Mesodermal cell (in vitro differentiated cells): ENCODE results near the gene GPR137B.
"Not testable (repeated sequence)": the region's sequence is repeated elsewhere in the genome, so short reads cannot be mapped to it uniquely, and the experiment has no call there.

ENCODE experiments used
- H3K27ac ChIP-seq: 2 replicates; pipeline ENCODE4 v1.7.0; 2013; ENCODE audit warnings: mild to moderate bottlenecking, low read depth, low read length, moderate library complexity; ENCODE audit not compliant: severe bottlenecking
- H3K36me3 ChIP-seq: 2 replicates; pipeline ENCODE4 v1.7.1; 2013; ENCODE audit warnings: mild to moderate bottlenecking, low read length, moderate library complexity; ENCODE audit not compliant: control insufficient read depth, insufficient read depth
- H3K4me1 ChIP-seq: one replicate; pipeline ENCODE4 v1.7.1; 2013; ENCODE audit warnings: mild to moderate bottlenecking, low read length; ENCODE audit not compliant: insufficient read depth, control insufficient read depth, poor library complexity, severe bottlenecking
- H3K4me3 ChIP-seq: 2 replicates; pipeline ENCODE4 v1.7.0; 2013; ENCODE audit warnings: low read length, control low read depth, mild to moderate bottlenecking; ENCODE audit not compliant: insufficient read depth, poor library complexity, severe bottlenecking; ENCODE audit errors: extremely low read depth
- H3K9me3 ChIP-seq: 2 replicates; pipeline ENCODE4 v1.7.1; 2013; ENCODE audit warnings: mild to moderate bottlenecking, low read length, moderate library complexity; ENCODE audit not compliant: control insufficient read depth
- WGBS, 2 experiments: methylation state at CpG; one replicate each; pipeline ENCODE4 v1.1.5; 2013; ENCODE audit warnings: missing lambda C conversion rate in 2 of 2; ENCODE audit not compliant: insufficient coverage in 2 of 2; 5-methylcytosine and 5-hydroxymethylcytosine counted together

Gene GPR137B

DNA sequence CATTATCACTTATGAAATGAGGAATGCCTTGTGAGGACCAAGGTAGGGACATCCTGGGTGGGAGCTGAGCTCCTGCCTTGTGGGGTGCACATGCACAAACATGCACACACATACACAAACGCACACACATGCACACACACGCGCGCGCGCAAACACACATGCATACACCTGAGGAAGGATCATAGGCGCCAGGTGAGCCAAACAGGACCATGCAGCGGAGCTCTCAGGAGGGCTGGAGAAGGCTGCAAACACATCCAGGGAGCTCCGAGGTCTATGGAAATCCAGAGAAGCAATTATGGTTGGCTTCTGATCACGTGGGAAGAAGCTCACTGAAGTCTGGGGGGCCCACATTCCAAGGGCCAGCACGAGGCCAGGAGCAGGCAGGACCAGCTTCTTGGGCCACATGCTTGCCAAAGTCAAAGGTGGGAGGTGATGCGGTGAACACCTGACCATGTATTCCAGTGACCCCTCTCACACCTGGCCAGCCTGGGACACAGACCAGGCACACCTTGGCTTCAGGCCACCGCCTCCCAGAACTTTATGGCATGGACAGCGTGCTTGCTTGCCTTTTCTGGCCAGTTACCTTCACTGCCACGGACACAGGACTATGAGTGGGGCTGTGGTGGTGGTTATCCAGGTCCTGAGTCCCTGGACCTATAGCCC, 13.6 kb downstream of the GPR137B start:
- no peak overlapping the region for H3K4me3 ChIP-seq
- no peaks in the 10 kb centered on the region for H3K36me3 ChIP-seq
- peaks cover 3% of the 10 kb centered on the region for H3K9me3 ChIP-seq
- no peak overlapping the region for H3K27ac ChIP-seq
- WGBS, 2 experiments = 96% methylated on average over 10 to 13 of the region's 15 CpGs
- no peaks in the 10 kb centered on the region for H3K4me1 ChIP-seq

DNA sequence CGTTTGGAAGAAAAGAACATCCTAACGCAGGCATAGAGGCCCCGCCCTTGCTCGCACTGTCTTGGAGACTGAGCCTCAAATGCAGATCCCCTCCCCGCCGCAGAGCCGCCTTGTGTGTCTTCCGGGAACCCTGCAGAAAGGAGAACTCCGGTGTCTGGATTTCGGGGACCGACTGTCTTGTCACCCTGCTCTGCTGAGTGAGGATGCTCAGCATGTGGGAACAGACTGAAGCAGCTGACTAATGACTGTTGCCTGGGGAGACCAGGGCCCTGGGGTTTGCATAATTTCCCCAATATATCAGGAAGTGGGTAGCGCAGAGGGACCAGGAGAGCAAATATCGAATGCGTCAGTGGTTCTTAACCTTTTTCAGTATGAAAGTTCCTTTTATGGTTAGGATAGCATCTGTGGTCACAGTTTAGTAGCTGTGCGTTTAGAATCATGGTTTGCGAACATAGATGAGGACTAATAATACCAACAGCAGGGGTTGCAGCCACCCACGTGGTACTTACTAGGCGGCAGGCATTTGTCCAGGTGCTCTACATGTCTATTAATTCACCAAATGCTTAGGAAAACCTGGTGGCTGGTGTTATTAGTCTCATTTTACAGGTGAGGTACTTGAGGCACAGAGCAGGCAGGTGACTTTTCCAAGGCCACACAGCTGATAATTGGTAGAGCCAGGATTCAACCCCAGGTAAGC, 14.3 kb downstream of the GPR137B start:
- Histone ChIP-seq H3K4me1 (no peaks in the 10 kb centered on the region), H3K27ac (no peak overlapping the region), H3K9me3 (peaks cover 10% of the 10 kb centered on the region), H3K36me3 (no peaks in the 10 kb centered on the region), H3K4me3 (no peak overlapping the region)
- 91 to 92% methylated on average over 13 to 17 of the region's 18 CpGs for WGBS, 2 experiments

DNA sequence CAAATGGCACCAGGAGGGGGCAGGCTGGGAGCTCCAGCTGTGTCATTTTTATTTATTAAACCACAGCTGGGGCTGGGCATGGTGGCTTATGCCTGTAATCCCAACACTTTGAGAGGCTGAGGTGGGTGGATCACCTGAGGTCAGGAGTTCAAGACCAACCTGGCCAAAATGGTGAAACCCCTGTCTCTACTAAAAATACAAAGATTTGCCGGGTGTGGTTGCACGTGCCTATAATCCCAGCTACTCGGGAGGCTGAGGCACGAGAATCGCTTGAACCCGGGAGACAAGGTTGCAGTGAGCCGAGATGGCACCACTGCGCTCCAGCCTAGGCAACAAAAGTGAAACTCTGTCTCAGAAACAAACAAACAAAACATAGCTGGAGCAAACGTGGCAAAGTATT, 15.7 kb downstream of the GPR137B start:
- WGBS, 2 experiments = 93 to 94% methylated on average over 8 of the region's 9 CpGs
- H3K4me1 ChIP-seq, H3K4me3 ChIP-seq, H3K36me3 ChIP-seq, H3K27ac ChIP-seq: not testable (repeated sequence)
- H3K9me3 ChIP-seq = peaks cover 22% of the 10 kb centered on the region

DNA sequence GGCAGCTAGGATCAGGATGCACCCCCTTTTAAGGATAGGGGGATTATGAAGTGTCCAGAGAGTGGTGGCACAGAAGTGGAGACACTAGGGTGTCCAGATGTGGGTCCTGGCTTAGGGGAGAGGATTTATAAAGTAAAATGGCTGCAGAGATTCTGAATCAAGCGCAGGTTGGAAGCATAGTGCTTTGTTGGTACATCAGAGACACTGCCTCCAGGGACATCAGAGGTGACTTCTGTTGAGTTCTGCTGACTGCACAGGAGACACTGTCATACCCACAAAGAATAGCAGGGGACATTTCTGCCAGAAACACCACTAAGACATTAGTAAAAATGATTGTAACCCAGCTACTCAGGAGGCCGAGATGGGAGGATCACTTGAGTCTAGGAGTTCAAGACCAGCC, 16.4 kb downstream of the GPR137B start:
- no peak overlapping the region for H3K4me3 ChIP-seq
- no peak overlapping the region for H3K27ac ChIP-seq
- WGBS, 2 experiments = 100% methylated on average over 1 of the region's 2 CpGs
- H3K36me3 ChIP-seq = no peaks in the 10 kb centered on the region
- no peaks in the 10 kb centered on the region for H3K4me1 ChIP-seq
- H3K9me3 ChIP-seq = peaks cover 22% of the 10 kb centered on the region

DNA sequence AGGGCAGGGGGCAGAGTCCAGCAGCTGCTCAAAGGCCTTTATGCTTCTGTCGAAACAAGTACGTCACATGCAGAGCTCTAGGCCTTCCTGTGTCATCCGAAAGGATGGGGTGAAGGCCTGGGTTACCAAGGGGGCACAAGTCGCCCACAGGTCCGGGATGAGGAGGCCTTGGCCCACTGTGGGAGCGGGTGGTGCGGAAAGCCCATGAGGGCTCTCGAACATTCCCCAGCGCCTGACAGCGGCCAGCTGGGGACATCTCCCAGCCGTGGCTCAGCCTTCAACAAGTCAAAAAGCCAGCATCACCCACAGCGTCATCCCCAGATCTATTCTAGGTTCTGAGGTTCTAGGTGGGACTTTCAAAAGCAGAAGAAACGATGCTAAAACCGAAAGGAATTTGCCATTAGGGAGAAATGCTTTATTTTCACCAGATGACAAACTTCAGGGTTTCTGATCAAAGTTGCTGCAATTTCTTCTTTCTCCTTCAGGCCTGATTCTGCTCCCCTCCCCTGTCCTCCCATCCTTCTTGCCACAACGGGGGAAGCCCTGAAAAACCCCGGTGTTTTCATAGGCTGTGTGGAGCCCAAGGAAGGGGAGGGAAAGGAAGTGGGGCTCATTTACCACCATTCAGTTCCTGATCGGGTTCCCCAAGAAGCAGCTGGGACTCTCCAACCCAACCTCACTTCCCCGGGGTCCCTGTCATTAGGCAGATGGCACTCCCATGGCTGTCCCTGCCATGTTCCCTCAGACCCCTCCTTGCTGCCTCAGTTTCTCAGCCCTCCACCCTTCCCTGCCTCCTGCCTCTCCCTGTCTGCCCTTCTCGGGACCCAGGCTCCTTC, 17.6 kb downstream of the GPR137B start:
- no peak overlapping the region for H3K27ac ChIP-seq
- 87 to 94% methylated on average over 16 to 19 of the region's 19 CpGs for WGBS, 2 experiments

DNA sequence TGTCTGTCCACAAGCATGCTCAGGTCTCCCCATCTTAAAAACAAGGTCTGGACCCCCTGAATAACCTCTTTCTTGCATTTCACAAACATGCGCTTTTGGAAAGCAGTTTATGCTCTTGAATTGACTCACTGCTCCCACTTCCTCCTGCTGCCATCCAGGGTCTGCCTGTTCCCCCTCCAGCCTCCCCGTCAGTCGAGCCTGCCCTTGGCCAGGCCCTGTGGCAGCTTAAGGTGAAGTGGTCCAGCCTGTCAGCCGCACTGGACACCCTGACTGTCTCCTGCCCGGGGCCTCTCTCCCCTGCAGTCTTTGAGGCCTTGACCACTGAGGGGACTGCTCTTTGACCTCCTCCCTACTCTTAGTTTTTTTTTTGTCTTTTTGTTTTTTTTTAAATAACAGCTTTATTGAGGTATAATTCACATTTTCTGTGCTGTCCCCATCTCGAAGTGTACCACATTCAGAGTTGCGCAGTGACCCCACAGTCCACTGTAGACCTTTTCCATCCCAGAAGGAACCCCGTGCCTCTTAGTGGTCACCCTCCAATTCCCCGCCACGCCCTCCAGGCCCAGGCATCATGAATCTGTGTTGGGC, 18.3 kb downstream of the GPR137B start:
- no peaks in the 10 kb centered on the region for H3K36me3 ChIP-seq
- no peaks in the 10 kb centered on the region for H3K4me1 ChIP-seq
- 95% methylated on average over 9 to 10 of the region's 10 CpGs for WGBS, 2 experiments
- peaks cover 22% of the 10 kb centered on the region for H3K9me3 ChIP-seq
- no peak overlapping the region for H3K27ac ChIP-seq
- H3K4me3 ChIP-seq = no peak overlapping the region

More for the DNA sequence above, 17.6 kb downstream of the GPR137B start:
- peaks cover 22% of the 10 kb centered on the region for H3K9me3 ChIP-seq
- no peak overlapping the region for H3K4me3 ChIP-seq
- no peaks in the 10 kb centered on the region for H3K4me1 ChIP-seq
- no peaks in the 10 kb centered on the region for H3K36me3 ChIP-seq

DNA sequence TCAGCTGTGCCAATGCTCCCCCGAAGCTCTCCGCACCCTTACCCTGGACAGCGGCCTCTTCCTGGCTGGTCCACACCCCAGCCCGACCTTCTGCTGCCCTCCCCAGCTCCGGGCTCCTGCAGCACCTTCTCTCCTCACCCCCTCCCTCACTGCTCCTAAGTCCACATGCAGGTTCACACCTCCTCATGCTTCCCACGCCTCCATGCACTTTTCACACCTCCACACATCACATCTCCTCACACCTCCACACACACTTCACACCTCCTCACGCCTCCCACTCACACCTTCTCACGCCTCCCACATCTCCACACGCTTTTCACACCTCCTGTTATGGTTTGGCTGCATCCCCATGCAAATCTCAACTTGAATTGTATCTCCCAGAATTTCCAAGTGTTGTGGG, 18.9 kb downstream of the GPR137B start:
- no peaks in the 10 kb centered on the region for H3K36me3 ChIP-seq
- no peak overlapping the region for H3K27ac ChIP-seq
- H3K9me3 ChIP-seq = peaks cover 22% of the 10 kb centered on the region
- no peak overlapping the region for H3K4me3 ChIP-seq
- H3K4me1 ChIP-seq = no peaks in the 10 kb centered on the region
- 83 to 85% methylated on average over 8 to 9 of the region's 9 CpGs for WGBS, 2 experiments

DNA sequence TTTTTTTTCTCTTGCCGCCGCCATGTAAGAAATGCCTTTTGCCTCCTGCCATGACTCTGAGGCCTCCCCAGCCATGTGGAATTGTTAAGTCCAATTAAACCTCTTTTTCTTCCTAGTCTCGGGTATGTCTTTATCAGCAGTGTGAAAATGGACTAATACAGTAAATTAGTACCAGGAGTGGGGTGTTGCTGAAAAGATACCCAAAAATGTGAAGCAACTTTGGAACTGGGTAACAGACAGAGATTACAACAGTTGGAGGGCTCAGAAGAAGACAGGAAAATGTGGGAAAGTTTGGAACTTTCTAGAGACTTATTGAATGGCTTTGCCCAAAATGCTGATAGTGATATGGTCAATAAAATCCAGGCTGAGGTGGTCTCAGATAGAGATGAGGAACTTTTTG, 19.4 kb downstream of the GPR137B start:
- not testable (repeated sequence) for H3K4me3 ChIP-seq, H3K4me1 ChIP-seq, H3K27ac ChIP-seq, H3K36me3 ChIP-seq
- H3K9me3 ChIP-seq = peaks cover 22% of the 10 kb centered on the region
- WGBS, 2 experiments = 89% methylated on average over 3 of the region's 3 CpGs; no CpG with 5 or more reads in 1 of the 2 experiments

DNA sequence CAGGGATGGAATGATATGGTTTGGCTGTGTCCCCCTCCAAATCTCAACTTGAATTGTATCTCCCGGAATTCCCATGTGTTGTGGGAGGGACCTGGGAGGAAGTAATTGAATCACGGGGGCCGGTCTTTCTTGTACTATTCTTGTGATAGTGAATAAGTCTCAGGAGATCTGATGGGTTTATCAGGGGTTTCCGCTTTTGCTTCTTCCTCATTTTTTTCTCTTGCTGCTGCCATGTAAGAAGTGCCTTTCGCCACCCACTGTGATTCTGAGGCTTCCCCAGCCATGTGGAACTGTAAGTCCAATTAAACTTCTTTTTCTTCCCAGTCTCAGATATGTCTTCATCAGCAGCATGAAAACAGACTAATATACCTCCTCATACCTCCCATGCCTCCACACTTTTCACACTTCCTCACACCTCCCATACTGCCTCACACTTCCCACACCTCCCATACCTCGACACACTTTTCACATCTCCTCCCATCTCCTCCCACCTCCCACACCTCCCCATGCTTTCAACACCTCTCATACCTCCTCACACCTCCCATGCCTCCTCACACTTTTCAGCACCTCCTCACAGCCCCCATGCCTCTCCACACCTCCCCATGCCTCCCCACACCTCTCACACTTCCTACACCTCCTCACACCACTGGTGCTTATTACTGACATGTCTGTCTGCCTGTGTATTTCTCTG, 21.3 kb downstream of the GPR137B start:
- Histone ChIP-seq H3K9me3 (peaks cover 22% of the 10 kb centered on the region), H3K36me3 (no peaks in the 10 kb centered on the region), H3K4me3 (no peak overlapping the region), H3K4me1 (no peaks in the 10 kb centered on the region), H3K27ac (no peak overlapping the region)
- WGBS, 2 experiments = 92 to 93% methylated on average over 5 to 6 of the region's 6 CpGs

DNA sequence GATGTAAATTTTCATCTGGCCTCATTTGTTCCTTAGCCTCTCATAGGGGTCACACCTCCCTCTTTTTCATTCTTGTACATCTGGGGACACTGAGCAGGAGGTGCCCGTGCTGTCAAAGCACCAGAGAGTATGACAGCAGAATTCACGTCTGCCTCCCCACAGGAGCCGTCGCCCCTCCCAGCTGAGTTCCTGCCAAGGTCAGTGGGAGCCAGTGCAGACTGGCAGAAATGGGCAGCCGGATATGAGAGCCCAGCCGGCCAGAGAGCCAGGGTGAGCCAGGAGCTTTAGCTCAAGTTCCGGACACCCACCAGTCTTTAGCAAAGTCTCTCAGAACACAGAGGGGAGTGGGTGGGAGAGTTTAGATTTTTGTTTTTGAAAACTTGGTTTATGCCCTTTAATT, 21.9 kb downstream of the GPR137B start:
- Histone ChIP-seq H3K36me3 (peaks cover 2% of the 10 kb centered on the region), H3K9me3 (peaks cover 22% of the 10 kb centered on the region), H3K4me1 (no peaks in the 10 kb centered on the region), H3K4me3 (no peak overlapping the region), H3K27ac (no peak overlapping the region)
- 94 to 98% methylated on average over 5 to 6 of the region's 7 CpGs for WGBS, 2 experiments
